Ecto neural progenitor cell (in vitro differentiated cells): ENCODE measurements around the gene BTBD1.
"Not testable (repeated sequence)": the region's sequence is repeated elsewhere in the genome, so short reads cannot be mapped to it uniquely, and the experiment has no call there.

Source experiments
- DNase-seq: peaks from one replicate; pipeline ENCODE4 v3.0.0-alpha.2; 2018; ENCODE audit warnings: low spot score

The BTBD1 gene

GRCh38 chr15:83057002-83057401 is 10.1 kb downstream of the BTBD1 start:
- no peak for DNase-seq

DNA sequence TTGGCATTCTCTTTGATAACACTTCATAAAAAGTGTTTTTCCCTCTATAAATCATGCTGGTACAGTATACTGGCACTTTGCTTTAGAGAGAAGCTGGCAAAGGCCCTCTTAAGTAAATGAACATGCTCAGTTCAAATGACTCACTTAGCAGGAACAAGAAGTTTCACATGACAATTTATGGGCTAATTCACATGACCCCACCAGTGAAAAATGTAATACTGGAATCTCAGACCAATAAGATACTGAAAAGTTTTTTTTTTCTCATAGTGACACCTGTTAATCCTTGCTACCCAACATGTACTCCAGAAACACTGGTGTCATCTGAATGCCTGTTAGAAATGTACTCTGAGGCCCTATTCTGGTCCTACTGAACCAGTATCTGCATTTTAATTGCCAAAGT is 13.9 kb downstream of the BTBD1 start:
- no peak for DNase-seq

DNA sequence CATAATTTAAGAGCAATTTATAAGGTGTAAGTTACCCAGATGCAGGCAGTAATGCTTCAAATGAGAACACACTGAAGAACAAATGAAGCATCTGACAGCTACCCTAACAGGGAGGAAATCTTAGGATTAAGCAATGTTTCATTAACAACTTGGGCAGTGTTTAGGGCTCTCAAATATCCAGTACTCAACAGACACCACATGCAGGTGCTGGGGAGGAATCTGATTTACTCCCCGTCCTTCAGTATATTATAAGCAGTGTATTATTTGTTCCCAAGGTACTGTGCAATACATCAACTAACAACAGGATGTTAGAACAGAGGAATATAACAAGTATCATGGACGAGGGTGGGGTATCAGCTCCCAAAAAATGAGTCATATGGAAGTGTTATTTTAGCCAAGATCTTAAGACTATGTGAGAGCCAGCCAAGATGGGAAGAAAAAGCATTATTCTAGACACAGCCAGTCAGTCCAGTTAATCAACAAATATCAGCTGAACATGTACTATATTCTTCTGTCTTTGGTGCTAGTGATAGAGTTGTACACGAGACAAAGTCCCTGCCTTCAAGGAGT is 20.4 kb downstream of the BTBD1 start:
- DNase-seq, result no peak

DNA sequence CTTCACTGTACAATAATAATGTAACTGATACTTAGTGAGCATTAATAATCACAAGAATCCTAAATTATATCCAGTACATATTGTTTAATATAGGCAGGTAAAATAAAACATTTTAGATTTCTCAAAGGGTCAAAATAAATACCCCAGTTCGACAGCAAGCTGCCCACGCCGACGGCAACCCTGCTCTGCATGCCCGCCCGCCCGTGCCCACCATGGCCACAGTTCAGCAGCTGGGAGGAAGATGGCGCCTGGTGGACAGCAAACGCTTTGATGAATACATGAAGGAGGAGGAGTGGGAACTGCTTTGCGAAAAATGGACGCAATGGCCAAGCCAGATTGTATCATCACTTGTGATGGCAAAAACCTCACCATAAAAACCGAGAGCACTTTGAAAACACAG is 22.9 kb downstream of the BTBD1 start:
- DNase-seq, result no peak

DNA sequence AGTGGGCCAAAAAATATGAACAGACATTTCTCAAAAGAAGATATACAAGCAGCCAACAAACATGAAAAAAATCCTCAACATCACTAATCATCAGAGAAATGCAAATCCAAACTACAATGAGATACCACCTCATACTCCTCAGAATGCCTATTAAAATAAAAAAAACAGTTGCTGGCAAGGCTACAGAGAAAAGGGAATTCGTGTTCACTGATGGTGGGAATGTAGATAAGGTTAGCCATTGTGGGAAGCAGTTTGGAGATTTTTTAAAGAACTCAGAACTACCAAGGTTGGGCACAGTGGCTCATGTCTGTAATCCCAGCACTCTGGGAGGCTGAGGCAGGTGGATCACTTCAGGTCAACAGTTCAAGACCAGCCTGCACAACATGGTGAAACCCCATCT is 27.8 kb downstream of the BTBD1 start:
- no peak for DNase-seq

DNA sequence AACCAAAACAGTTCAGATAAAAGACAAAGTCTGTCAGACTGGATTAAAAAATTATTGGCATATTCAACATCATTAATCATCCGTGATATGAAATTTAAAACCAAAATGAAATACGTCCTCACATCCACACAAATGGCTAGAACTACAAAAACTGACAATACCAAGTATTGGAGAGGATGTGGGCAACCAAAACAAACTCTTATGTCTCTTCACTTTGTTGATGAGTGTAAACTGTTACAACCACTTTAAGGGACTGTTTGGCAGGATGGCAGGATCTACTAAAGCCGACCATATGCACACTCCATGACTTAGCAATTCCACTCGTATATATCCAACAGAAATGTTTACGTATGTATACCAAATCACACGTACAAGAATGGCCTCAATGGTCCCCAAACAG is 30.8 kb downstream of the BTBD1 start:
- DNase-seq, result no peak

DNA sequence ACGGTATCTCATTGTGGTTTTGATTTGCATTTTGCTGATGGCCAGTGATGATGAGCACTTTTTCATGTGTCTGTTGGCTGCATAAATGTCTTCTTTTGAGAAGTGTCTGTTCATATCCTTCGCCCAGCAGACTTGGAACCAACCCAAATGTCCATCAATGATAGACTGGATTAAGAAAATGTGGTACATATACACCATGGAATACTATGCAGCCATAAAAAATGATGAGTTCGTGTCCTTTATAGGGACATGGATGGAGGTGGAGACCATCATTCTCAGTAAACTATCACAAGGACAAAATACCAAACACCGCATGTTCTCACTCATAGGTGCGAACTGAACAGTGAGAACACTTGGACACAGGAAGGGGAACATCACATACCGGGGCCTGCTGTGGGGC is 35.8 kb downstream of the BTBD1 start:
- DNase-seq, result not testable (repeated sequence)

GRCh38 chr15:83030021-83030420 is 37.0 kb downstream of the BTBD1 start:
- DNase-seq, result no peak

DNA sequence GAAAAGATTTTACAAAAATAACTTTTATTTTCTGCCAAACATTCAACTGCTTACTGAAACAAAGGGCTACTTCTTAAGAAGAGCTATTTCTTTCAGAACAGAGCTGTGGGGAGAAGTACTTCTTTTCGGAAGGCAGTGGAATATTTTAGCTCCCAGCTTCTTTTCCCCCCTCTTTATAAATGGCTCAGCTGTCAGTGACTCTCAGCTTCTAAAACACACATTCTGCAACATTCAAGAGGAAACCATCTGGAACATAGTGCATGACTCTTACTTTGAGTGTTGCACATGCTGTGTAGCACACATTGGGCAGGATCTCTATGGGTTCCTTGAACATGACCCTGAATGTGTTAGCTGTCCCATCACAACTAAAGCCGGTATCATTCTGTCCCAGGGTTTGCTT is 48.6 kb downstream of the BTBD1 start:
- DNase-seq, result no peak

DNA sequence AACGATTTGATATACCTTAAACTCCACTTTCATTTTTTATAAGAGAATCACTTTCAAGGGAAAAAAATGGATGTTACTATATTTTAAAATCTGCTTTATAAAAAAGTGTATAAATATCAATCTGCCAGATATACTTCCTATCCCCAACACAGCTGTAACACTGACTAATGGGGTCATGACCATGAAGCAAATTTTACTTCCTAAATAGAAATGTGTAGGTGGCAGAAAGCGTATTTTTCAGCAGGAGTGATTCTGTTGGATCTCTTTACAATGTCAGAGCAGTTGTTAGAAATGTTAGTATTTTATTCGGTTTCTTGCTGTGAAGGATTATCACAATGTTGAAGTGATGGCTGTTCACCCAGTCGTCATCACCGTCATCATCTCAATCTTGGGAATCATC is 50.1 kb downstream of the BTBD1 start:
- DNase-seq, result no peak

DNA sequence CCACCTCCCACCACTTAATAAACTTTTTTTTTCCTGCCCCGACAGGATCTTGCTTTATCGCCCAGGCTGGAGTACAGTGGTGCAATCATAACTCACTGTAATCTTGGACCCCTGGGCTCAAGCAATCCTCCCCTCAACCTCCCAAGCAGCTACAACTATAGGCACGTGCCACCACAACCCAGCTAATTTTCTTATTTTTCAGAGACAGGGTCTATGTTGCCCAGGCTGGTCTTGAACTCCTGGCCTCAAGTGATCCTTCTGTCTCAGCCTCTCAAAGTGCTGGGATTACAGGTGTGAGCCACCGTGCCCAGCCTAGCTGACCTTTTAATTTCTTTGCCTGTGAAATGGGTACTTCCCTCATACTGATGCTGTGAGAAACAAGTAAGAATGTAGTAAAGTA is 51.7 kb downstream of the BTBD1 start:
- no peak for DNase-seq

- no peak for DNase-seq
Measured at GRCh38 chr15:83014205-83014653, 52.8 kb downstream of the BTBD1 start.

DNA sequence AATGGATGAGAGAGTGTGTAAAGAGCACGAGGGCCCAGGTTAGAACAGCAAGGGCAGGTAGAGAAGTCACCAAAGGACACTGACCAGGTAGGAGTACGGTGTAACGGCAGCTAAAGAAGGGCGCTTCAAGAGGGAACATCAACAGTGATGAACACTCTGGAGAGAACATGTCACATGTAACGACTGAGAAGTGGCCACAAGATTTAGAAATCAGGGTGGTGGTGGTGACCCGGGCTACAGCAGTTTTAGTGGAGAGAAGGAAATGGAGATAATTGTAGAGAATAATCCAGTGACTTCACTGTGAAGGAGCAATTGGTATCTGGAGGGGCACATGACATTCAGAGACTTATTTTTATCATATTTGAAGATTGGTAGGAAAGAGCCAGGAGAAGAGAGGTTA is 54.4 kb downstream of the BTBD1 start:
- no peak for DNase-seq

- no peak for DNase-seq
Measured at GRCh38 chr15:83012076-83012426, 55.0 kb downstream of the BTBD1 start.

DNA sequence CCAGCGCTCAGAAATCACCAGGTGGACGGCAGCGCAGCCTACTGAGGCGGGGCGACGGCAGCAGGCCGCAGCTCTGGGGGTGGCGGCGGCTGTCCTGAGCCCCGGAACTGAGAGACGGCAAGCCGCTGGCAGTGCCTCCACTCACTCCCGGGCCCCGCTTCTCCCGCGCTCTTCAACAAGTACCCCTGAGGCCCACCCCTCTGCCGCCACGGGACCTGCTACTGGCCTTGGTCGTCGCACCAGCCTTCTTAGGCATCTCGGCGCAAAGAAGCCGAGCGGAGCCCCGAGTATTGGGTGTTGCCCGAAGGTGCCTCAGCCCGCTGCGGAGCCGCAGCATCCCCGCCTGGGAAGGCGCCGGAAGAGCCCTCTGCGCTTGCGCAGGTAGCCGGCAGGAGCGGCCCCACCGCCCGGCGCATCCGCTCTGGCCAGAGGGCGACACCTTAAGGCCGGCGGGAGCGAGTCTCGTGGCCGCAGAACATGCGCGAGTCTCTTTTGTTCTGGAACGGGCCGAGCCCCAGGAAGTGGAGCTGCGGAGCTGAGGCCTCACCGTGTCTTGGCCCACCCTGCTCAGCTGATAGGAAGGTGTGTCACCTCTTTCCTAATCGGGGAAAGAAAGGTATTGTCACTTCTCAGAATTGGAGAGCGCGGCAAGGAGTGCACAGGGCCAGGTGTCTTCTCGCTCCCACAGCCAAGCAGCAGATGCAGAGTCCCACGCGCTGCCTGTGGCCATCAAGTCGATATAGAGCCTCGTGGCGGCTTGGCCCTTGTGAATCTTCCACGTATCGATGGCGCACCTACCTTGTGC is 55.6 kb downstream of the BTBD1 start, which contains the start of gene C15orf40:
Gene C15orf40, minus strand, starts transcription at position 369 of the 805 bp plus-strand sequence. Its CDS starts 32 bp downstream, at position 337.
- peak; percentile 90 for DNase-seq

- peak; percentile 74 for DNase-seq
Measured at GRCh38 chr15:83010709-83011270, 56.3 kb downstream of the BTBD1 start.

DNA sequence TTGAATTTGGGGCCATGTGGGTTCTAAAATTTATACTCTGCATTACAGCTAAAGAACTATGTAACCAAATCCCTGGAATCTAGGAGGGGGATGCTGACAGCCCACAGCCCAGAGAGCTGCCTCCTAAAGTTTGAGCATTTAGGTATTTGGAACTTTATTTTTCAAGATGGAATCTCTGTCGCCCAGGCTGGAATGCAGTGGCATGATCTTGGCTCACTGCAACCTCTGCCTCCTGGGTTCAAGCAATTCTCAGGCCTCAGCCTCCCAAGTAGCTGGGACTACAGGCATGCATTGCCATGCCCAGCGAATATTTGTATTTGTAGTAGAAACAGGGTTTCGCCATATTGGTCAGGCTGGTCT is 66.4 kb downstream of the BTBD1 start:
- DNase-seq, result not testable (repeated sequence)

- no peak for DNase-seq
Measured at GRCh38 chr15:82999905-83000671, 67.0 kb downstream of the BTBD1 start.

- DNase-seq, result no peak
Measured at GRCh38 chr15:82999426-82999825, 67.6 kb downstream of the BTBD1 start.

- no peak for DNase-seq
Measured at GRCh38 chr15:82995938-82996337, 71.1 kb downstream of the BTBD1 start.

DNA sequence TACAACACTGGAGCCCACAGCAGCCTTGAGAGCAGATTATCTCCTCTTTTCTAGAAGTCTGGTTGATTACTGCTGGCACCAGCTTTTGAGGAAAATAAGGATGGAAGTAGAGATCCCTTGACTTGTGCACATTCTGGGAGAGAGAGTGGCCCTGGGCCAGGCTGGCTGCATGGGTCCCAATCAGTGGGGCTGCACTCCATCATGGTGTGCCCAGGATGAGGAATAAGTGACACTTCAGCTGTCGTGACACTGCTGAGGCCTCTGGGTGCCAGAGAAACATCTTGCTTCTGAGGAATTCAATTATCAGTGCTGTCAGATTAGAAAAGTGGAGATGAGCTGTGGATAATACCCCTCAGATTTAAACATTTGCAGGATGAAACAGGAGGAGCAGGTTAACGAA is 72.0 kb downstream of the BTBD1 start:
- no peak for DNase-seq

DNA sequence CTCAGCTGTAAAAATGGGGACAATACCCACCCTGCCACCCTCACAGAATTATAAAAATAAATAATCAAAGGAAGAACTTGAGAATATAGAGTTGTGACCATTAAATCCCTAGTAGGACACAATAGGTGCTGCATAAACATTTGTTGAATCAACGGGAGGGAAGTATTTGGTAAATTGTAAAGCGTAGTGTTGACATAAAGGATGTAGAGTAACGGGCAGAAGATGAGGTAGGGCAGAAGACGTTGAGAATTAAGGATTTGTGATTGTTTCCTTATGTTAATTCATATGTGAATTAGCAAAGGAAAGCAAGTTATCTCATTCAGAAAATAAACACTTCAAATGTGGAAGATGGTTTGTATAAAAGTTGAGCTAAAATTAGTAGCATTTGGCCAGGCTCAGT is 73.9 kb downstream of the BTBD1 start:
- no peak for DNase-seq
